MM.1S (cell line): ENCODE data around the gene FAM3D.

Experiments
- DNase-seq: peaks from one replicate; pipeline ENCODE4 v3.0.0-alpha.2; 2015
- H2AFZ ChIP-seq: fragments of 300-600 bp; sonication (generic); 2 replicates; pipeline ENCODE4 v1.6.0; 2016; ENCODE audit warnings: antibody characterized with exemption, low read length
- H3F3A ChIP-seq: fragments of 300-600 bp; sonication (generic); 2 replicates; pipeline ENCODE4 v1.6.1; 2016; ENCODE audit warnings: mild to moderate bottlenecking, antibody characterized with exemption, low read length, moderate library complexity, mixed read lengths; ENCODE audit not compliant: insufficient read depth
- H3K27ac ChIP-seq: fragments of 300-600 bp; sonication (generic); 2 replicates; pipeline ENCODE4 v1.5.1; 2016; ENCODE audit warnings: mild to moderate bottlenecking, low read length
- H3K27me3 ChIP-seq: fragments of 300-600 bp; sonication (generic); replicated peaks from 2 replicates; pipeline ENCODE4 v1.6.0; 2016; ENCODE audit warnings: low read length; ENCODE audit not compliant: insufficient read depth
- H3K36me3 ChIP-seq: fragments of 300-600 bp; sonication (generic); replicated peaks from 2 replicates; pipeline ENCODE4 v1.6.1; 2016; ENCODE audit warnings: mild to moderate bottlenecking, low read length, mixed read lengths; ENCODE audit not compliant: insufficient read depth
- H3K4me1 ChIP-seq: fragments of 300-600 bp; sonication (generic); 2 replicates; pipeline ENCODE4 v1.6.1; 2016; ENCODE audit warnings: low read length, mixed read lengths
- H3K4me2 ChIP-seq: fragments of 300-600 bp; sonication (generic); 2 replicates; pipeline ENCODE4 v1.6.0; 2016; ENCODE audit warnings: low read depth, low read length
- H3K4me3 ChIP-seq: fragments of 300-600 bp; sonication (generic); 2 replicates; pipeline ENCODE4 v1.5.1; 2016; ENCODE audit warnings: low read length, mixed read lengths
- H3K79me2 ChIP-seq: fragments of 300-600 bp; sonication (generic); 2 replicates; pipeline ENCODE4 v1.6.1; 2016; ENCODE audit warnings: mixed run types, low read length, mixed read lengths
- H3K9ac ChIP-seq: fragments of 300-600 bp; sonication (generic); 2 replicates; pipeline ENCODE4 v1.6.1; 2016; ENCODE audit warnings: low read length, mixed read lengths
- H3K9me2 ChIP-seq: fragments of 300-600 bp; sonication (generic); replicated peaks from 2 replicates; pipeline ENCODE4 v1.6.1; 2016; ENCODE audit warnings: mild to moderate bottlenecking, low read length, mixed read lengths; ENCODE audit not compliant: insufficient read depth
- H3K9me3 ChIP-seq: fragments of 300-600 bp; sonication (generic); replicated peaks from 2 replicates; pipeline ENCODE4 v1.6.1; 2016; ENCODE audit warnings: mild to moderate bottlenecking, low read length, mixed read lengths; ENCODE audit not compliant: insufficient read depth
- H4K20me1 ChIP-seq: fragments of 300-600 bp; sonication (generic); 2 replicates; pipeline ENCODE4 v1.6.1; 2016; ENCODE audit warnings: mild to moderate bottlenecking, low read length, moderate library complexity, mixed read lengths; ENCODE audit not compliant: insufficient read depth
- CTCF ChIP-seq: fragments of 300-600 bp; sonication (generic); IDR thresholded peaks from 2 replicates; pipeline ENCODE4 v1.5.1; 2016; ENCODE audit warnings: antibody characterized with exemption, low read length, mixed read lengths
- EZH2 ChIP-seq: fragments of 300-600 bp; sonication (generic); optimal IDR thresholded peaks from 2 replicates; pipeline ENCODE3; 2017; ENCODE audit warnings: low read depth, mild to moderate bottlenecking, antibody characterized with exemption, low read length, mixed read lengths
- EZH2phosphoT487 ChIP-seq: fragments of 300-600 bp; sonication (generic); IDR thresholded peaks from 2 replicates; pipeline ENCODE4 v1.6.1; 2018; ENCODE audit warnings: antibody characterized with exemption, low read length

The FAM3D gene

GRCh38 chr3:58622892-58623291, 43.7 kb downstream of the FAM3D start:
- TF ChIP-seq CTCF (no peak), EZH2phosphoT487 (no peak), EZH2 (no peak)

GRCh38 chr3:58622436-58622835, 44.1 kb downstream of the FAM3D start:
- Histone ChIP-seq H3K36me3 (no peaks in the 10 kb centered on the region), H3K9me2 (no peaks in the 10 kb centered on the region), H3K4me3 (no peak overlapping the region), H3K9ac (no peak overlapping the region), H3K27ac (no peak overlapping the region), H3K79me2 (no peaks in the 10 kb centered on the region), H3K4me1 (no peaks in the 10 kb centered on the region), H3F3A (no peaks in the 10 kb centered on the region), H3K9me3 (no peaks in the 10 kb centered on the region), H2AFZ (no peak overlapping the region), H3K27me3 (no peaks in the 10 kb centered on the region), H3K4me2 (no peak overlapping the region), H4K20me1 (no peaks in the 10 kb centered on the region)
- no peak for TF ChIP-seq CTCF
- TF ChIP-seq EZH2: no peak
- TF ChIP-seq EZH2phosphoT487: no peak
- DNase-seq: no peak

More at GRCh38 chr3:58622892-58623291, 43.7 kb downstream of the FAM3D start:
- Histone ChIP-seq H3K9me3 (no peaks in the 10 kb centered on the region), H3K4me2 (no peak overlapping the region), H4K20me1 (no peaks in the 10 kb centered on the region), H3K4me1 (no peaks in the 10 kb centered on the region), H3K9me2 (no peaks in the 10 kb centered on the region), H3K9ac (no peak overlapping the region), H2AFZ (no peak overlapping the region), H3F3A (no peaks in the 10 kb centered on the region), H3K4me3 (no peak overlapping the region), H3K27ac (no peak overlapping the region), H3K36me3 (no peaks in the 10 kb centered on the region), H3K79me2 (no peaks in the 10 kb centered on the region), H3K27me3 (no peaks in the 10 kb centered on the region)
- no peak for DNase-seq

DNA sequence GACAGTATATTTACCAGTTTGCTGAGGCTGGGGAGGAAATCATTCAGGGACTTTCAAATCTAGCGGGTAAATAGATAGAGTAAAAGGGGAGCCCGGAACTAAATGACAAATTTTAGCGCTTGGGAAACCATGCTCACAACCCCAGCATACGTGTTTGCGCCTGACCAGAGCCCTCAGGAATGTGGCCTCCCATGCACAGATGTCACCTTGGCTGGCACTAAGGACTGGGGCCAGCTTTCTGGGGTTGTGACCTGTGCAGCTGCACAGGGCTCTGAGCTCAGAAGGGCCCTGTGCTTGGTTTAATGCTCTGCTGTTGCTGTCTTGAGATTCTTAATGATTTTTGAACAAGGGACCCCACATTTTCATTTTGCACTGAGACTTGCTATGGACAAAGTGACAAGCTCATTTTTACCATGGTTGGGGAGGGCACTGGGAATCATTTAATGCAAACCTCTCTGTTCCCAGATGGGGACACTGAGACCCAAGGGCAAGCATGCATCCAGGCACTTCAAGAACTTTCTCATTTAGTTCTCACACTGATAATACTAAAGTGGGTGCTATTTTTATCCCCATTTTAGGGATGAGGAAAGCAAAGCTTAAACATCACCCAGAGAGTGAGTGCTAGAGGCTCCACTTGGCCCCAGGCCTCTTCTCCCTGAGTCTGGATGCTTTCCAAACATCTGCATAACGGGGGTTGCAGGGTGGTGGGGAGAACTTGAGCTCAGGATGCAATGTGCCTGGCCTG, 45.3 kb downstream of the FAM3D start:
- no peak for DNase-seq
- H3K9me3 ChIP-seq: no peaks in the 10 kb centered on the region
- H3K27ac ChIP-seq: no peak overlapping the region
- no peaks in the 10 kb centered on the region for H3K79me2 ChIP-seq
- TF ChIP-seq CTCF (no peak), EZH2 (no peak), EZH2phosphoT487 (no peak)
- H3K9ac ChIP-seq: no peak overlapping the region
- no peak overlapping the region for H3K4me3 ChIP-seq
- no peaks in the 10 kb centered on the region for H3K36me3 ChIP-seq
- H2AFZ ChIP-seq: no peak overlapping the region
- H3K4me1 ChIP-seq: no peaks in the 10 kb centered on the region
- H3K4me2 ChIP-seq: no peak overlapping the region
- no peaks in the 10 kb centered on the region for H3K9me2 ChIP-seq
- H4K20me1 ChIP-seq: no peaks in the 10 kb centered on the region
- no peaks in the 10 kb centered on the region for H3F3A ChIP-seq
- H3K27me3 ChIP-seq: no peaks in the 10 kb centered on the region
